Glomerular endothelial cell (primary cell): ENCODE data around the gene COTL1. TPM values are rescaled to one million over a fixed set of nuclear protein-coding genes. Genes with fewer than 3 reads are reported as not detected.

Experiments
- DNase-seq: peaks from one replicate; pipeline ENCODE4 v3.0.0-alpha.2; 2011; ENCODE audit warnings: low read depth, low spot score; ENCODE audit errors: extremely low read depth
- total RNA-seq: library from RNA; depleted of rRNA; stranded (reverse); fragments of >200 nt; gene quantifications from 2 replicates; pipeline ENCODE4 v1.2.3, GENCODE V29; 2015

Gene COTL1
- total RNA-seq, 1 donor from 2014 or later: 311 TPM

GRCh38 chr16:84555418-84556196 lies 62.3 kb downstream of the COTL1 start:
- DNase-seq: no peak

GRCh38 chr16:84554627-84555328 lies 63.1 kb downstream of the COTL1 start:
- no peak for DNase-seq

GRCh38 chr16:84553873-84554399 lies 63.9 kb downstream of the COTL1 start:
- DNase-seq: no peak

- DNase-seq: no peak
These were observed 65.7 kb downstream of the COTL1 start for GRCh38 chr16:84552135-84552534.

- no peak for DNase-seq
These were observed 67.8 kb downstream of the COTL1 start for GRCh38 chr16:84550096-84550495.

- no peak for DNase-seq
These were observed 68.7 kb downstream of the COTL1 start for GRCh38 chr16:84548971-84549844.

- no peak for DNase-seq
These were observed 69.4 kb downstream of the COTL1 start for GRCh38 chr16:84548508-84548907.

- no peak for DNase-seq
These were observed 70.3 kb downstream of the COTL1 start for GRCh38 chr16:84547546-84548061.

GRCh38 chr16:84546669-84547545 lies 71.0 kb downstream of the COTL1 start:
- no peak for DNase-seq

GRCh38 chr16:84545114-84545737 lies 72.7 kb downstream of the COTL1 start:
- no peak for DNase-seq

GRCh38 chr16:84544031-84544773 lies 73.7 kb downstream of the COTL1 start:
- no peak for DNase-seq

GRCh38 chr16:84543253-84543652 lies 74.6 kb downstream of the COTL1 start:
- DNase-seq: no peak

GRCh38 chr16:84541999-84542817 lies 75.7 kb downstream of the COTL1 start:
- DNase-seq: no peak

GRCh38 chr16:84540194-84540593 lies 77.7 kb downstream of the COTL1 start:
- DNase-seq: no peak

- no peak for DNase-seq
These were observed 79.5 kb downstream of the COTL1 start for GRCh38 chr16:84538222-84538840.

GRCh38 chr16:84537491-84538151 lies 80.3 kb downstream of the COTL1 start:
- no peak for DNase-seq

- DNase-seq: no peak
These were observed 82.0 kb downstream of the COTL1 start for GRCh38 chr16:84535851-84536250.
